Stimulated activated CD4-positive, alpha-beta T cell treated with anti-CD3 and anti-CD28 coated beads, Interleukin-4, amount 100 ng/mL, for 48 hours (primary cell): ENCODE results near the gene TMEM63C.

Experiments used
- DNase-seq, 2 donors: peaks; one replicate each; pipeline ENCODE4 v3.0.0-alpha.2; 2020; ENCODE audit warnings: low read depth in 2 of 2

The TMEM63C gene

DNA sequence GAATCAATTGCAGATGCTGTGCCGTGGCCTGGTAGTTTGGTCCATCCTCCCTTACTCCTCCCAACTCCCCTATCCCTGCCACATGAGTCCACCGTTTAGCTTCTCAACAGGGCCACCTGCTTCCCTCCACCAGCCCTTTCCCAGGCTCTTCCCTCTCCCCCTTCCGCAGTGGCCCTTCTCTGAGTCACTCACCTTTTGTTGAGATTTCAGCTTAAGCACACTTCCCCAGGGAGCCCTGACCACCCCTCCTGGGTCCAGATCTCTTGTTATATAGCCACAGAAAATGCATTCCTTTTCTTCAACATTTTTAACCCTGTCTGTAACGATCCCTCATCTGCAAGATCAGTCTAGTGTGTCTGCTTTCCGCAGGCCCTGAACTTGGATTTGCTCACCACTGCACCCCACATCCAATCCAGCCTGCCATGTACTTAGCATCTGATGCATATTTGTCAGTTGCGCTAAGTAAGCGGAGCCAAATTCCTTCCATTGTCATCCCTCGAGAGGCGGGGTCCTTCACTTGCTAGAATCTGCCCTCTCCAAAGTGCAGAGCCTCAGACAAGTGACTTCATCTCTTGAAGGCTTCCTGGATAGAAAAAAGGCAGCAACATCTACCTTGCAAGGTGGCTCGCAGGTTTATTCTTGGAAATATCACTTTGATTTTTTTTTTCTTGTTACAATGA is 41.1 kb downstream of the TMEM63C start:
- no peak for DNase-seq

GRCh38 chr14:77224212-77224611 is 42.6 kb downstream of the TMEM63C start:
- no peak for DNase-seq

- no peak for DNase-seq
Observed at GRCh38 chr14:77225254-77225653, 43.7 kb downstream of the TMEM63C start.

- no peak for DNase-seq
Observed at GRCh38 chr14:77225892-77226557, 44.4 kb downstream of the TMEM63C start.

DNA sequence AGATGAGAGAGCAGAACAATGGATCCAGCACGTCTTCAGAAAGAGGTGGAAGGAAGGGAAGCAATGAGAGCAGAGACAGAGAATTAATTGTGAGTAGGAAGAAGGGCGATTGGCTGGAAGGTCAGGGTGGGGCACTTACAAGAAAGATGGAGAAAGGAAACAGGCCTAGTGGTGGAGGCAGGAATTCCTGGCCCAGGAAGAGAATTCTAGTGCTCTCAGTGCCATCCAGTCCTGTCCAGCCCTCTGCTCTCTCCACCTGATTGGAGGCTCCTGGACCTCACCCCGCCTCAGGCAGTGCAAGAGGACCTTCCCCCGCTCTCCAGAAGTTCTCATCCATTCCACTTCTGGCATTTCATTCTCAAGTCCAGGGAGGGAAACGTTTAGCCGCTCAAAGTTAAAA is 46.5 kb downstream of the TMEM63C start:
- DNase-seq: no peak

- DNase-seq: no peak
Observed at GRCh38 chr14:77230914-77231313, 49.3 kb downstream of the TMEM63C start.

- no peak for DNase-seq
Observed at GRCh38 chr14:77231721-77232120, 50.1 kb downstream of the TMEM63C start.

DNA sequence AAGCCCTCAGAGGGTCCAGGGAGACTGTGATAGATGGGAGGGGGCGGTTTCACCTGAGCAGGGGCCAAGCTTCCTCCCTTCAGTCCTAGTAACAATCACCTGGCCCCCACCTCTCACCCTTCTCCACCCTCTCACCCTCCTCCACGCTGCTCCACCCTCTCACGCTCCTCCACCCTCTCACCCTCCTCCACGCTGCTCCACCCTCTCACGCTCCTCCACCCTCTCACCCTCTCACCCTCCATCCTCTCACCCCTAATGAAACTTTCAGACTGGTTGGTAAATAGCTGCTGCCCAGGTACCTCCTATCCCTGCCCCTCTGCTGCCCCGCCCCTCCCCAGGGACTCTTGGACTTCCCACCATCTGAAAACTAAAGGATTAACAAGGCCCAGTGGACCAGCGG is 55.2 kb downstream of the TMEM63C start:
- no peak for DNase-seq

DNA sequence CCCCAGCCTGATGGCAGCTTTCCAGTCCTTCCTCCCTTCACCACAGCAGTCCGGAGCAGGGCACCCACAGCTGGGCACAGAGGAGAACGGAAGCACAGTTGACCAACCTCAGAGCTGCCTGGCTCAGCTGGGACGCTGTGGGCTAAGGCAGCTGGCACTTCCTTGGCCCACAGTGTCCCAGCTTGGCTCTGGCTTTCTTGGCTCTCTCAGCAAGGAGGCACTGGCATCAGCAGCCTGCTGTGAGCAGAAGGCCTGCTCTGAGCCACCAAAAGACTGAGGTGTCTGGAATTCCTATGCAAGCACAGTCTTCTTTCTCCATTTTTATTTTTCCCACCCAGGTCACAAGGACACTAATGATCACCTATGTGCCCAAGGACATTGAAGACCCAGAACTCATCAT is 56.8 kb downstream of the TMEM63C start:
- no peak for DNase-seq

DNA sequence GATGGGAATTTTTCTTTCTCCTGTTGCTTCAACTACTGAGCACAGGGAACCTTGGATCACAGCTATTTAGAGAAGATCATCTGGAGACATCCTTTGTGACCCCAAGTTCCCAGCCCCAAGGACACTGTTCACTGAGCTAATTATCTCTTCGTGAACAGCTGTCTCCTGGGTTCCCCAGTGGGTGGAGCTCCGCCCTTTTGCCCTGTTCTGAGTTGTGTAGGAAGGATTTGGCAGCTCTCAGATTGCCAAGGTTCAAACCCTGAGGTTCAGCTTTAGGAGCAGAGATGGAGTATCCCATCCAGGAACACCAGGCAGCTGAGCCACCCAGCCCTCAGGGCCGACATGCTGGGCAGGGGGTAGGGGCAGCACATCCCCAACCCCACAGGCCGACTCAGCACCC is 57.4 kb downstream of the TMEM63C start:
- no peak for DNase-seq

GRCh38 chr14:77239412-77239811 is 57.8 kb downstream of the TMEM63C start:
- no peak for DNase-seq

- no peak for DNase-seq
Observed at GRCh38 chr14:77240336-77240915, 58.8 kb downstream of the TMEM63C start.

DNA sequence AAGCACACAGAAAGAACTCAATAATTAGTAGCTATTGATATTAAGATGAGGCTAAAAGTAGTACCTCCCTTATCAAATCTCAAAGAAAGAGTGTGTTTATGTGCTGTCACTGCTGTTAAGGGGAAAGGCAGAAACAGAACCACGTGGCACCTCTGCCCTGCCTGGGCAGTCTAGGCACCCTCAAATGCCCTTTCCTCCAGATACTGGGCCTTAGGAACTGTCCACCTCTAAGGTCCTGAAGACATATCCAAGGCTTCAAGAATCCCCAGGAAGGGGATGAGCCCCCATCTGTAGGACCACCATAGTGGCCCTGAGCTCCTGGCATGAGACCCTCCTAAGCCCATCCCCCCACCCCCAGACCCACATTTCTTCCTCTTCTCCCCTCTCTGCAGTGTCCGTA is 60.4 kb downstream of the TMEM63C start:
- no peak for DNase-seq

DNA sequence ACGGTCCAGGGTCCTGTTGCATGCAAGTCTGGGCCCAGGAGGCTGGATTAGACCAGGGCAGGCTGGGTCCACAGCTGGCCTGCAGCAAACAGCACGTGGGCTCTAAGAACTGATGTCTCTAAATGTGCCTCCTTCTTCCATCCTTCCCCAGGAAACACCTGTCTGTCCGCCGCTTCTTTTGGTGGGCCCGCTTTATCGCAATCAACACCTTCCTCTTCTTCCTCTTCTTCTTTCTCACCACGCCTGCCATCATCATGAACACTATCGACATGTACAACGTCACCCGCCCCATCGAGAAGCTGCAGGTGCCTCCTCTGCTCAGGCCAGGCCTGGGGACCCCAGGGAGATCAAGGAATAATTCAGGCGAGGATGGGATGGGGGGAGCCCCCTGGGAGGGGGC is 61.2 kb downstream of the TMEM63C start:
- DNase-seq: no peak

GRCh38 chr14:77243853-77244252 is 62.3 kb downstream of the TMEM63C start:
- DNase-seq: no peak

GRCh38 chr14:77245820-77246219 is 64.2 kb downstream of the TMEM63C start:
- no peak for DNase-seq

- DNase-seq: no peak
Observed at GRCh38 chr14:77246784-77247183, 65.2 kb downstream of the TMEM63C start.

- DNase-seq: no peak
Observed at GRCh38 chr14:77248666-77249065, 67.1 kb downstream of the TMEM63C start.

- no peak for DNase-seq
Observed at GRCh38 chr14:77249286-77249685, 67.7 kb downstream of the TMEM63C start.

GRCh38 chr14:77250927-77251326 is 69.3 kb downstream of the TMEM63C start:
- no peak for DNase-seq

- no peak for DNase-seq
Observed at GRCh38 chr14:77251870-77252269, 70.3 kb downstream of the TMEM63C start.

- no peak for DNase-seq
Observed at GRCh38 chr14:77253333-77254190, 72.0 kb downstream of the TMEM63C start.
